DMS 273 (cell line): ENCODE data around the gene TRABD.
A peak's percentile ranks its signal among the peaks of the same experiment; 100 is the strongest.

ENCODE experiments used
- DNase-seq: peaks from one replicate; lab custom pipeline; 2025; ENCODE audit not compliant: unreplicated experiment; lab: John Stamatoyannopoulos, UW

The TRABD gene

DNA sequence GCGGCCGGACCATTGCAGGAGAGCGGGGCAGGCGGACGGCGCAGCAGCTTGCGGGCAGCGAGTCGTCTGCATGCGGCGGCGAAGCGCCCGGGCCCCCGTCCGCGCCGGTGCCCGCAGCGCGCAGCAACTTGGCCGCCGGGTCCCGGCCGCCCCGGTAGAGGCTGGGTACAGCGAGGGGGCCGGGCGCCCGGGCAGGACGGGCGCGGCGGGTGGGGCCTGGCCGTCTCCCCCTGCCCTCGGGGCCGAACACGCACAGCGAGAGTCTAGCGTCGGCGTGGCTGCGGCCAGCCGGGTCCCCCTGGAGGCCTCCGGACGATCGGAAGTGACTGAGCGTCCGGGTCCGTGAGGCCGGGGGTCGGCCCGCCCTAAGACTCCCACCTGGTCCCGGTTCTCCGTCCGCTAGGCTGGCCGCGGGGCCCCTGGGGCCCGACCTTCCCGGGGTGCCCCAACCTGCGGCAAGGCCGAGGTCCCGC, 775 bp upstream of the TRABD start:
- no peak for DNase-seq

DNA sequence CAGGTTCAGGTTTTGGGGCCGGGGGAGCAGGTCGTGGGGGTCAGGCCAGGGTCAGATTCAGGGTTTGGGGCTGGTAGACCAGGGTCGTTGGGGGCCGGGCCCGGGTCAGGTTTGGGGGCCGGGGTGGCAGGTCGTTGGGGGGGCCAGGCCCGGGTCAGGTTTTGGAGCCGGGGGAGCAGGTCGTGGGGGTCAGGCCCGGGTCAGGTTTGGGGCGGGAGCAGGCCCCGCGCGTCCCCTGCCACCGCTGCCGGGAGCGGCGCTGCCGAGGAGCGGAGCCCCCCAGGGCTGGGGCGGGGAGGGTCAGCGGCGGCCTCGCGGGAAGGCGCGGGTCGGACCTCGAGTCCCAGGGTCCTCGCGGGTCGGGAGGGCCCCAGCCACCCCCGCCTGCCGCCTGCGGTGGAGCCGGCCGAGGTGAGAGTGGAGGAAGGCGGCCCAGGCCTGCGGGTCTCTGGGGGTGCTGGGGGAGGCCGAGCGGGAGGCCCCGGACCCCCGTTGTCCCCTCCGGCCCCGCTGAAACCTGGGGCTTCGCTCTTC, 535 bp downstream of the TRABD start:
- DNase-seq, result no peak

DNA sequence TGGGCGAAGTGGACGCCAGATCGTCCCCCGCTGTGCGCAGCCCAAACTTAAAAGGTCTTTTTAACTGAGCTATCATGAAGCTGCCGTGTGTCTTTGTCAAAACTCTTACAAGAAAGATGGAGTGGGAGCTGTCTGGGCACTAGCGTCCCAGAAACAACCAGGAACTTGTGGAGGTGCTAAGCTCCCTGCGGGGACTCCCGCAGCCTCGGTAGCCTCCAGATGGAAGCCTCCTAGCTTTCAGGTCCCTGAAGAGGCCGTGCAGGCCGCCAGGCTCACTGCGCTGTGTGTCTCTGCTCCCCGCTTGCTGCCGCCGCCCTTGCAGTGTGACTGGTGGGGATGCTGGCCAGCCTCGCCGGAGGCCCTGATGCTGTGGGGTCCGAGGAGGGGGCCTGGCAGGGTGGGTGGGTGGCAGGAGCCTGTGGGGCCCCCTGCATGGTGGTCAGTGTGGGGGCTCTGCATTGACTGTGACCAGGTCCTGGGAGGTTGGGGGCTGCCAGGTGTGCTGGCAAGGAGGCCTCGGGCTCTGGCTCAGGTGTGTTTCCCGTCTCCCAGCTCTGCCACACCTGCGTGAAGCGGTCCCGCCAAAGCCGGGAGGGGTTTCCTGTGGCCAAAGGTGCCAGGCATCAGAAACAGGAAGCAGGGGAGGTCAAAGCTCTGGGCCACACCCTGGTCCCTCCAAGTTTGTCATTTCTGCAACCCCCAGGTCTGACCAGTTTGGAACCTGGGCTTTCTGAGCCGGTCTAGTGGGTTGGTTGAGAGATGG, 1.2 kb downstream of the TRABD start:
- peak; percentile 67 for DNase-seq

DNA sequence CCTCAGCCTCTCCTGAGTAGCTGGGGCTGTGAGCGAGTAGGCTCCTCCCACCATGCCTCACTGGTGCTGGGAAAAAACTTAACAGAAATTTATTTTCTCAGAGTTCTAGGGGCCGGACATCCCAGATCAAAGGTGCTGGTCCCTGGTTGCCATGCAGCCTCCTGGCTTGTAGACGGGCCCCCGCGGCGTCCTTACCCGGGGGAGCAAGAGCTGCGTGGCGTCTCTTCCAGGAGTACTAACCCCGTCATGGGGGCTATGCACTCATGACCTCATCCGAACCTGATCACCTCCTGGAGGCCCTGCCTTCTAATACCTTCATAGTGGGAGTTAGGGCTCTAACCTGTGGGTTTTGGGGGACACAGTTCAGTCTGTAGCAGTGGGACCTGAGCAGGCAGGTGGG, 2.6 kb downstream of the TRABD start:
- DNase-seq, result no peak

DNA sequence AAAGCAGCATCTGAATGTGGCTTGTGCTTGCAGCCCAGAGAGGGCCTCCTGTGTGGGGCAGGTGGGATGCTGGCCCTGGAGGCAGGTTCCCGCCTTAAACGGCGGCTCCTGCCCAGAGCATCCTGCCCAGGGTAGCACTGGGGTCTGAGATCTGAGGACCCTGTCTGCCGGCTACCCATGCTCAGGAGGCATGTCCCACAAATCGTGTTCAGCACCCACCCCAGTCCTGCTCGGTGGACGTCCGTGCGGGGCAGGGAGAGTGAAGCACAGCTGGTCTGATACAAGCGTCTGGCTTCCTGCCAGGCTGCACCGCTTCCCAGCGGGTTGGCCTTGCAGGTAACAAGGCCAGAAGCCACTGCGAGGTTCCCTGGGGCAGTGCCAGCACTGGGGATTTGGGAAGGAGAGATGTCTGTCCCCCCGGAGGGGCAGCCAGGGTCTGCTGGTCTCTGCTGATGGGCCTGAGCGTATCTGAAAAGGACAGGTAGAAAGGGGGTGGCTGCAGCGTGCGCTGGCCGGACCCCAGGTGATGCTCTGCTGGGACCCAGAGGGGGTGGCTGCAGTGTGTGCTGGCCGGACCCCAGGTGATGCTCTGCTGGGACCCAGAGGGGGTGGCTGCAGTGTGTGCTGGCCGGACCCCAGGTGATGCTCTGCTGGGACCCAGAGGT, 3.6 kb downstream of the TRABD start:
- peak; percentile 55 for DNase-seq

DNA sequence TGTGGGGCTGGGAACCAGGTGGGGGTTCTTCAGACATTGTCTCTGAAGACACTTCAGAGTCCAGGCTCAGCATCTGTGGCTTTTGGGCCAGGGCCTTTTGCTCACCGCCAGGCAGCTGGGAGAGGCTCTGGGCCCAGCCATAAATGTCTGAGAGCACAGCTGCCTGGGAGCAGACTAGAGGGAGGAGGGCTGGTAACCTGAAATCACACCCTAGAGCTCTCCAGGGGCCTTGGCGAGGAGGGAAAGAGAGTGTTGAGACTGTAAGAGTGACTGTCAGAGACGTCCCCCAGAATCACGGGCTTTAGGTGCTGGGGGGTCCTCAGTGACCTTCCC, 4.1 kb downstream of the TRABD start:
- peak; percentile 72 for DNase-seq

DNA sequence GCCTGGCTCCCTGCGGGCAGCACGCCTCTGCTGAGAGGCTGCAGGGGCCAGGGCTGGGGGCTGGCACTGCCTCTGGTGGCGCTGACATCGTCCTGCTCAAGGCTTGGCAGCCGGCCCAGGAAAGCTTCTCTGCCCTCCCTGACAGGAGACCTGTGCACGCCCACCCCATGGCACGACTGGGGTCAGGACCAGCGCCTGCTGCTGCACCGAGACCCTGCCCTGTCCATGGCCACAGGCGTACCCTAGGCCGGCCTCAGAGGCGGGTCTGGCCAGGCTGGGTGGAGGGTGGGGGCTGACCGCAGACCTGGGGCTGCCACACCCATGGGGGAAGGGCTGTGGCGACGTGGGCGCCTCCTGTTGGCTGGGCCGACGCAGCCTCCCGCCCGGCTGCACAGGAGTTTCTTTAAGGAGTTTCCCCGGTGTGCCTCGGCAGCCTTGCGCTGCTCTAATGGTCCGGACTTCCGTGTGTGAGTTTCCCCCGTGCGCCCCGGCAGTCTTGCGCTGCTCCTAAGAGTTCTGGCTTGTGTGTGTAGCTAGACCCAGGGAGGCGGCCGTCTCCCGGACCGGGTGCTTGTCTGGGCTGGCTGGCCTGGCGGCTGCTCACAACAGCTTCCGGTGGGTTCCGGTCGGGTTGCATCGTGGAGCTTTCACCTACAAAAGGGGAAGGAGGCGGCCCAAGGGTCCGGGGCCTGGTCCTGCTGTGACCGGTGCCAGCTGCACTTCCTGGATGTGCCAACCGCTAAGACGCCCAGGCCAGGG, 4.6 kb downstream of the TRABD start:
- peak; percentile 72 for DNase-seq

DNA sequence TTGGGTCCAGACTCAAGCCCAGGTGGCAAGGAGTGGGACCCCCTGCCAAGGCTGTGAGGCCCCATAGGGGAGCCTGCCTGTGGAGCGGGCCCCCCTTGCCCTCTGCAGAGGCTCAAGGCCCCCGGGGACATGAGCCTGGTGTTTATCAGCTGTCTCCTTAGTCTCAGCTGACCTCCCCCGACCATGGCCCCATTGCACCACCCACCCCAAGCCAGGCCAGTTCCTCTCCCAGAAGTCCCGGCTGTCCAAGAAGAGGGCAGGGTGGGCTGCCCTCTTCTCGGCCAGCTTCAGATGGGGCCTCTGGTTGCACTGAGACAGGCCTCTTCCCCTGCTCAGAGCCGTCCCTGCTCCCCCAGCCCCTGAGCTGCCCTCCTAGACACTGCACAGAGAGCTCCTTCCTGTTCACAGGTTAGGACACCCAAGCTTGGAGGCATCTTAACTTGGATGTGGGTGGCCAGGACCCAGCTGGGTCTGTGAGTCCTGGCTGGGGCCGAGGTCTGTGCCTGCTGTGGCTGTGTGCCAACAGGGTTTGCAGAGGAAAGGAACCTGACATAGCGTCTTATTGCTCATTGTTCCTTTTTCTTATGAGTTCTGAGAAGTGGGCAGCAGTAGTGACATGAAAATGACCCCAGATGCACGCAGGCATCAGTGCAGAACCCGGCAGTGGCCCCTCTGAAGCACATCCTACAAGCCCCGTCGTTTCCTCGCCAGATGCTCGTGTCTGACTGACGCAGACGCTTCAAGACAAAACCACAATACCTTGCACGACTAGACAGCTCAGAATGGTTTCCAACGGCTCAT, 5.4 kb downstream of the TRABD start:
- no peak for DNase-seq

DNA sequence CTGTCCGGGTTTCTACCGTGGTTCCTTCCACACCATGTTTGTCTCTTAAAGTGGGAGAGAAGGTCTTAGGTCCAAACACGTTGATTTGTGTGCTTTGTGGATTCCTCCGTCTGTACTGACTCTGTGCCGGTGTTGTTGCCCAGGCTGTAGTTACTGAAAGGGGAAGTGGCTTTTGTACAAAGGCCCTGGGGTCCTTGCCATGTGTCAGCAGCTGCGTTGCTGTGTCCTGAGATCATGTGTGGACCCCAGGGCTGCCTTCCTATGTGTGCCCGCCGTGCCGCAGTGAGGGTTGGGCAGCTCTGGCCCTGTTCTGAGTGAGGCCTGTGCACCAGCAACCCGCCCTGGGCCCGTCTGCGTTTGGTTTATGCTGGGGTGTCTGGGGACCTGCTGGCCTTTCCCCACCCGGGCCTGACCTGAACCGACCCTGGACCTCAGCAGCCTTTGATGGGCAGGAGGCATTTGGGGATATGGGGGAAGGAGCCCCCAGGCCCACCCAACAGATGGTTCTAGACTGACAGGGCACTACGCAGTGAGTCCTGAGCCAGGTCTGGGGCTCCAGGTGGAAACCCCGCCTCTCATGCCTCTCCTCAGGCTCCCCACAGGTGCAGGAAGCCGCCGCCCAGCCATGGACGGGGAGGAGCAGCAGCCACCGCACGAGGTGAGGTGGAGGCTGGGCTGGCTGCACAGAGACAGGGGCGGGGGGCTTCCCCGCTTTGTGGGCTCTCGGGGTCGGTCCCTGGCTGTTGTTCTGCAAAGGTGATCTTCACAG, 6.9 kb downstream of the TRABD start:
- DNase-seq, result no peak

DNA sequence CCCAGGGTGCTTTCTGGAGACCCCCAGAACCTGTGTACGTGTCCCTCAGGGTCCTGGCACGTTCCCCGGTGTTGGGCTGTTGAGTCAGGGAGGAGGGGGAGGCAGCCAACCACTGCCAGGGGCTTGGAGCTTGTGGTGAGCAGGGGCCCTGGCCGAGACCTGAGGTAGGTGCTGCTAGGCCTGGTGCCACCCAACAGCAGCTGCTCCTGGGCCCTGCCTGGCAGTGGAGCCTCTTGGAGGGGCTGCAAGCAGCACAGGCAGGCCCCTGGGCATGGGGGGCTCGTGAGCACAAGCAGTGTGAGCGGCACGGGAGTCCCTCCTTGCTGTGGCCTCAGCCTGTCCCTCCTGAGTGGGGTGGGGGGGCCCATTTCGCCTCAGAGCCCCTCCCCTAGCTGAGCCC, 7.9 kb downstream of the TRABD start:
- no peak for DNase-seq

DNA sequence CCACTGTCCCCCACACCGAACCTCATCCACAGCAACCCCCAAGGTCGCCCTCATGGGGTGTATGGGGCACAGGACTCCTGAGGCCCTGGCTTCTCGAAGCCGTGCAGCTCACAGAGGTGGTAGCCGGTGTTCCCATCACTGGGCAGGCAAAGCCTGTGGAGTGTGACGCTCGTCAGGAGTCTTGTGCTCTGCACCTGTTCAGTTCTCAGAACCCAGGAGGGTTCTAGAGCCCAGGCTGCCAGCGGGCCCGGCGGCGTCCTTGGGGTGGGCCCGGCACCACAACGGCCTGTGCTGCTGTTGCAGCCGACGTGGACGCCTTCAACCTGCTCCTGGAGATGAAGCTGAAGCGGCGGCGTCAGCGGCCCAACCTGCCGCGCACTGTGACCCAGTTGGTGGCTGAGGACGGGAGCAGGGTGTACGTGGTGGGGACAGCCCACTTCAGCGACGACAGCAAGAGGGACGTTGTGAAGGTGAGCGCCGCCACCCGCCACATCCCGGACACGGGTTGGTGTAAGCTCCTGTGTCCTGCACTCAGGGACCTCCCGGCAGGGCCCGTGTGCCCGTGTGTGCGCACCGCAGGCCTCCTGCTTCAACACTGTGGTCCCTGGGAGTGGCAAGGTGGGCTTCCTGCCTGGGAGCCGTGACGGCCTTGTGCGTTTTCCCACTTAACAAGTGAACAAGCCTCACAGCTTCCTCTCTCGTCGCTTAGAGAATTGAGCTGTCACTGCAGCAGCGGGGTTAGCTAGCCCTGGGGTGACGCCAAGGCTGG, 8.5 kb downstream of the TRABD start:
- DNase-seq, result no peak

DNA sequence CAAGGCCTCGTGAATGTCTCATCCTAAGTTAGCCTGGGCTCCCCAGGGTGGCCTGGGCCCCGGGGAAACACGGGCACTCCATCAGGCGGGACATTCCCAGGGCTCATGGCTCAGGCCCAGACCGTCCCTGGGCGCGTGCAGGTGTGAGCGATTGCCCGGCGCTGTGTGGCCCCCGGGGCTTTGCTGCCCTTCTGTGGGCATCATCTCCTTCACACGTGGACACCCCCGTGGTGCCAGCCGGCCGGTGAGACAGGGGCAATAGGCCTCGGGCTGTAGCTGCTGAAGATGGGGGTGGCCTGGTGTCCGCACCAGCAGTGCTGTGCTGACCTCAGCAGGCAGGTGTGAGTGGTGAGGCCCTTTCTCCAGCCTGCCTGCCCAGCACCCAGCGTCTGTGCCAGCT, 10.5 kb downstream of the TRABD start:
- DNase-seq, result no peak

DNA sequence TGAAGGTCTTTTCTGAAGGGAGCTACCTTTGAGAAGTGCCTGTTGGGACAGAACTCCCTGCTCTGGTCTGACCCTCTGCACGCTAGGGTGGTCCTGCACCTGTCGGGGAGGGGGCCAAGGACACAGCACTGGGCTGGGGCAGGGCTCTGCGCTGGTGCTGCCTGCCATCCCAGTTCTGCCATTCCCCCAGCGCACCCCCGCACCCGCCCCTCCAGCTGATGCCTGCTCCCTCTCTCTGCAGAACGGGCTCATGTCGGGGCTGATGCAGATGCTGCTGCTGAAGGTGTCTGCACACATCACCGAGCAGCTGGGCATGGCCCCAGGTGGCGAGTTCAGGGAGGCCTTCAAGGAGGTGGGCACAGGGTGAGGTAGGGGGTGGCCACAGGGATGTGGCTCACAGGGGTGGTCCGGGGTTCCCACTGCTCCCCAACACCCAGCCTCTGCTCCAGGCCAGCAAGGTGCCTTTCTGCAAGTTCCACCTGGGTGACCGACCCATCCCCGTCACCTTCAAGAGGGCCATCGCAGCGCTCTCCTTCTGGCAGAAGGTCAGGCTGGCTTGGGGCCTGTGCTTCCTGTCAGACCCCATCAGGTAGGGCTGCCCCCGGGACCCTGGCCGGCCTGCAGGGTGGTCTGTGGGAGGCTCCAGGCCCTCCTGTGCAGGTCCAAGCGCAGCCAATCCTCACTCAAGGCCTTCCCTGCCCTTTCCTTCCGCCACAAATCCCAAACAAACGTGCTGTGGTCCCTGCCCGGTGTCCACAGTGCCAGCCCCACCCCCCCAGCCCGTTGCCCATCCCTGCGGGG, 11.5 kb downstream of the TRABD start:
- DNase-seq, result no peak

DNA sequence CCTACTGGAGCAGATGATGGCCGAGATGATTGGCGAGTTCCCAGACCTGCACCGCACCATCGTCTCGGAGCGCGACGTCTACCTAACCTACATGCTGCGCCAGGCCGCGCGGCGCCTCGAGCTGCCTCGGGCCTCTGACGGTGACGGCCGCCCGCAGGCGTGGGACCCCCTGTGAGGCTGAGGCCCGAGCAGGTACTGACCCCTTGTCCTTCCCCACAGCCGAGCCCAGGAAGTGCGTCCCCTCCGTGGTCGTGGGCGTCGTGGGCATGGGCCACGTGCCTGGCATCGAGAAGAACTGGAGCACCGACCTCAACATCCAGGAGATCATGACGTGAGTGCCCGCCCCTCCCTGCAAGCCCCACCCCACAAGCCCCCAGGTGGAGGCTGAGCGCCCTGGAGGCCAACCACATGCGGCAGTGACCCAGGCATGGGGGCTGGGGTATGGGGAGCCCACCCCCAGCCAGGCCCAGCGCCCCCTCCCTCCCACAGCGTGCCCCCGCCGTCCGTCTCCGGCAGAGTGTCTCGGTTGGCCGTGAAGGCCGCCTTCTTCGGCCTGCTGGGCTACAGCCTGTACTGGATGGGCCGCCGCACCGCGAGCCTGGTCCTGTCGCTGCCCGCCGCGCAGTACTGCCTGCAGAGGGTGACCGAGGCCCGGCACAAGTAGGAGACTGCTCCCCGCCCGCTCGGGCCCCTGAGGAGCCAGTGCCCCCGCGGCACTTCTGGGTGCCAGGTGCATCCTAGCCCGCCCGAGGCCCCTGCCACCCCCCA, 12.3 kb downstream of the TRABD start:
- DNase-seq, result no peak

DNA sequence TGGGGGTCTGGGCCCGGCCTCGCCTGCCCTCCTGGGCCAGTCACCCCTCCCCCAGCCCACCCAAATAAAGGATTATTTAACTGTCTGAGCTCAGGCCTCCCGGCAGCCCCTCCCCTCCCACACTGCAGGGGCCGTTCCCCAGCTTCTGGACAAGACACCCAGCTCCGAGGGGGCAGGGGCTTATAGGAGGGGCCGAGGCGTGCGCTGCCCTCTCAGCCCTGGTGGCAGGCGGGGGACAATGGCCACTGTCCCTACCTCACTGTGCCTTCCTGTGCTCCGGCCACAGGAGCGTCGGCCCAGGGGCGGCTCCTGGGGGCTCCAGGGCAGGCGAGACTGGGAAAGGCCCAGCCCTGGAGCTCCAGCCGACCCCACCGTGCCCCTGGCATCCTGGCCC, 12.9 kb downstream of the TRABD start:
- DNase-seq, result no peak

DNA sequence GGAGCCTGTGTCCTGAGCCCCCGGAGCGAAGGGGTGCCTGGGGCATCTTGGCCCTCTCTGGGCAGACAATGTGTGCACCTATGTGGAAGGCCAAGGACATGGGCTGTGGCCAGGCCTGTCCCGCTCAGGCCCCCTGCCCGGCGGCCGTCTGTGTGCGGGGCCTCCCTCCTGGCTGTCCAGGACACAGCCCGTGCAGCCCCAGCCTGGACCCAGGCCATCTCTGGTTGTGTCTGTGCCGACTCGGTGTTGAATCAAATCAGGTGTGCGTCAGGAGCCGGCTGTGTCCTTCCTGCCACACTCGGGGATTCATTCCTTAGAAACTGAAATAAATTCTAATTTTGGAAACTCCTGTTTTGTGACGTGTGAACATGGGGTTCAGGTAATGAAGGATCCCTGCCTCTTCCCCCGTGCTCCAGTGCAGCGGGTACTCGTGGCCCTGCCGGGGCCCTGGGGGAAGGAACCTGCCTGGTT, 13.6 kb downstream of the TRABD start:
- DNase-seq, result no peak

DNA sequence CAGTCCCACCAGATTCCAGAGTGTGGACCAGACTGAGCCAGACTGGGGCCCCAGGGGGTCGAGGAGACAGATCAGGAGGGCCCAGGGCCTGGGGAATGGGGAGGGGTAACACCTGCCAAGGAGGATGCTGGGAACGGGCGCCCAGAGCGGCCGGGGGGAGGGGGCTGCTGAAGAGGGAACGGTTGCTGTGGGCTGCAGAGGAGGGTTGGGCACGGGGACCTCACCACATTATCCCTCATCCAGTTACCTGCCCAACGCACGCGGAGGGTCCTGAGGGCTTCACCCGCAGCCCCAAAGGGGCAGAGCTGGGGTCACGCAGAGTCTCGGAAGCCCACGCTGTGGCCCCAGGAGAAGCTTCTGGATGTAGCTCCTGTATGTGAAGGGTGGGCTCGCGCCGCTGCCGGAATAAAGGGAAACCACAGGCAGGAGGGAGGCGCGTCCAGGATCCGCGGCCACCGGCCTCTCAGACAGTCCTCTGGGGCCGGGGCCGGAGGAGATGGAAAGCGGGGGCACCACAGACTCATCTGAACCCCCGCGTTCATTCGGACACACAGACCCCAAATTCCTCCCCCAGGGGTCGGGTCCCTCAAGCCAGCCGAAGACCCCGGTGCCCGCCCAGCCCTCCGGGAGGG, 14.2 kb downstream of the TRABD start:
- peak; percentile 42 for DNase-seq
